H1 (cell line): Measurements from ENCODE around the gene AIG1. TPM values are rescaled to one million over a fixed set of nuclear protein-coding genes. Genes with fewer than 3 reads are reported as not detected.

Experiments
- CTCF ChIA-PET: fragments of 300-600 bp; sonication (Branson Sonifier 250); formaldehyde crosslinking; loops from one replicate; lab custom pipeline; 2021; ENCODE audit not compliant: partially characterized antibody; lab: Charles Lee
- POLR2A ChIA-PET: fragments of 300-600 bp; sonication (Branson Sonifier 250); formaldehyde crosslinking; loops from one replicate; lab custom pipeline; 2021; ENCODE audit warnings: inconsistent platforms; ENCODE audit not compliant: partially characterized antibody; lab: Charles Lee
- DNase-seq, 2 experiments: peaks; one replicate each; pipeline versions ENCODE4 v3.0.0 to v3.0.0-alpha.2; 2010 to 2022; ENCODE audit warnings: low spot score in 2 of 2, low read depth in 1 of 2, mixed read lengths in 1 of 2
- FAIRE-seq: peaks from 2 replicates; lab custom pipeline; 2011; peaks lifted over from hg19 to GRCh38; lab: Jason Lieb, UNC
- H2AFZ ChIP-seq: 2 replicates; pipeline ENCODE4 v1.8.1; 2012; ENCODE audit warnings: low read length, inconsistent platforms
- H2AK5ac ChIP-seq: 2 replicates; pipeline ENCODE4 v1.6.1; 2013; ENCODE audit warnings: low read depth, low read length
- H2BK120ac ChIP-seq: replicated peaks from 2 replicates; pipeline ENCODE3; 2013; ENCODE audit warnings: low read depth, low read length, inconsistent platforms
- H2BK12ac ChIP-seq: 2 replicates; pipeline ENCODE4 v1.6.1; 2013; ENCODE audit warnings: low read depth, low read length
- H2BK15ac ChIP-seq: 2 replicates; pipeline ENCODE4 v1.6.1; 2013; ENCODE audit warnings: low read length
- H2BK20ac ChIP-seq: 2 replicates; pipeline ENCODE4 v1.6.1; 2013; ENCODE audit warnings: low read length
- H2BK5ac ChIP-seq: 2 replicates; pipeline ENCODE4 v1.6.1; 2013; ENCODE audit warnings: low read depth, low read length
- H3K14ac ChIP-seq: 2 replicates; pipeline ENCODE4 v1.6.1; 2013; ENCODE audit warnings: inconsistent platforms; ENCODE audit not compliant: insufficient read length
- H3K18ac ChIP-seq: 2 replicates; pipeline ENCODE4 v1.6.1; 2013; ENCODE audit warnings: low read length; ENCODE audit errors: extremely low read depth
- H3K23ac ChIP-seq: 2 replicates; pipeline ENCODE4 v1.6.1; 2013; ENCODE audit warnings: inconsistent platforms; ENCODE audit not compliant: insufficient read length
- H3K23me2 ChIP-seq: 2 replicates; pipeline ENCODE4 v1.6.1; 2013; ENCODE audit warnings: low read depth, low read length
- H3K27ac ChIP-seq: 2 replicates; pipeline ENCODE4 v1.6.1; 2011; ENCODE audit warnings: low read depth, low read length, inconsistent platforms
- H3K27me3 ChIP-seq, 4 experiments: replicated peaks in 1 of 4; 1 replicate in 1 of 4; 2 replicates in 3 of 4; pipeline versions ENCODE4 v1.6.1 to v1.8.1; 2011 to 2013; ENCODE audit warnings: low read length in 3 of 4, mild to moderate bottlenecking in 3 of 4, inconsistent platforms in 2 of 4, mixed read lengths in 2 of 4, moderate library complexity in 1 of 4; ENCODE audit not compliant: control insufficient read depth in 3 of 4, insufficient read depth in 3 of 4; ENCODE audit errors: extremely low read depth in 1 of 4
- H3K36me3 ChIP-seq, 4 experiments: 2 replicates each; pipeline versions ENCODE4 v1.6.1 to v1.8.1; 2011 to 2013; ENCODE audit warnings: mild to moderate bottlenecking in 4 of 4, low read length in 3 of 4, moderate library complexity in 2 of 4, control low read depth in 1 of 4, inconsistent platforms in 1 of 4; ENCODE audit not compliant: insufficient read depth in 4 of 4, control insufficient read depth in 2 of 4
- H3K4ac ChIP-seq: replicated peaks from 2 replicates; pipeline ENCODE3; 2013; ENCODE audit warnings: low read length, low read depth, mixed read lengths, inconsistent platforms; ENCODE audit not compliant: insufficient read length
- H3K4me1 ChIP-seq, 4 experiments: replicated peaks in 1 of 4; 1 replicate in 1 of 4; 2 replicates in 3 of 4; pipeline versions ENCODE4 v1.6.1 to v1.8.1; 2011 to 2013; ENCODE audit warnings: low read length in 3 of 4, inconsistent platforms in 2 of 4, mixed read lengths in 1 of 4; ENCODE audit not compliant: insufficient read depth in 4 of 4, control insufficient read depth in 3 of 4
- H3K4me2 ChIP-seq, 2 experiments: 2 replicates each; pipeline versions ENCODE4 v1.6.1 to v1.8.1; 2011 to 2013; ENCODE audit warnings: low read depth in 2 of 2, low read length in 2 of 2, control low read depth in 1 of 2, inconsistent platforms in 1 of 2, mild to moderate bottlenecking in 1 of 2; ENCODE audit not compliant: insufficient read depth in 1 of 2
- H3K4me3 ChIP-seq, 4 experiments: fragments of 200-600, 300-600 bp in 1 of 4; sonication (generic), shearing (Covaris generic), sonication (Bioruptor Twin) in 1 of 4; 2 replicates each; pipeline versions ENCODE4 v1.5.1 to v1.8.1; 2011 to 2016; ENCODE audit warnings: low read length in 4 of 4, low read depth in 3 of 4, control low read depth in 2 of 4, inconsistent platforms in 2 of 4, mild to moderate bottlenecking in 2 of 4, mixed read lengths in 1 of 4, moderate library complexity in 1 of 4; ENCODE audit not compliant: insufficient read depth in 2 of 4; ENCODE audit errors: extremely low read depth in 1 of 4
- H3K56ac ChIP-seq: replicated peaks from 2 replicates; pipeline ENCODE3; 2013; ENCODE audit warnings: low read depth, mild to moderate bottlenecking, mixed read lengths, low read length, inconsistent platforms; ENCODE audit not compliant: insufficient read length
- H3K79me1 ChIP-seq: 2 replicates; pipeline ENCODE4 v1.6.1; 2013; ENCODE audit warnings: low read depth, low read length, control low read depth
- H3K79me2 ChIP-seq, 2 experiments: 2 replicates each; pipeline versions ENCODE4 v1.6.1 to v1.8.1; 2012 to 2013; ENCODE audit warnings: low read length in 2 of 2, mild to moderate bottlenecking in 2 of 2, inconsistent platforms in 1 of 2; ENCODE audit not compliant: insufficient read depth in 2 of 2, control insufficient read depth in 1 of 2
- H3K9ac ChIP-seq, 4 experiments: replicated peaks in 1 of 4; 1 replicate in 1 of 4; 2 replicates in 3 of 4; pipeline versions ENCODE4 v1.6.1 to v1.8.1; 2011 to 2013; ENCODE audit warnings: low read depth in 3 of 4, low read length in 3 of 4, control low read depth in 2 of 4, mild to moderate bottlenecking in 2 of 4, moderate library complexity in 2 of 4, inconsistent platforms in 1 of 4; ENCODE audit errors: extremely low read depth in 1 of 4
- H3K9me3 ChIP-seq, 2 experiments: 2 replicates each; pipeline versions ENCODE4 v1.6.1 to v1.8.1; 2012 to 2013; ENCODE audit warnings: mild to moderate bottlenecking in 2 of 2, moderate library complexity in 2 of 2, control low read depth in 1 of 2, inconsistent platforms in 1 of 2, low read depth in 1 of 2, low read length in 1 of 2, mixed read lengths in 1 of 2; ENCODE audit not compliant: insufficient read depth in 2 of 2
- H4K20me1 ChIP-seq, 2 experiments: replicated peaks in 1 of 2; 2 replicates each; pipeline versions ENCODE3 to v1.8.1; 2011 to 2013; ENCODE audit warnings: inconsistent platforms in 2 of 2, low read length in 2 of 2, mild to moderate bottlenecking in 1 of 2; ENCODE audit not compliant: insufficient read depth in 2 of 2, control insufficient read depth in 1 of 2
- H4K5ac ChIP-seq: 2 replicates; pipeline ENCODE4 v1.6.1; 2013; ENCODE audit warnings: low read length, low read depth, mixed read lengths, inconsistent platforms; ENCODE audit not compliant: insufficient read length
- H4K8ac ChIP-seq: 2 replicates; pipeline ENCODE4 v1.8.0; 2013; ENCODE audit warnings: mild to moderate bottlenecking, moderate library complexity, low read length, inconsistent platforms; ENCODE audit not compliant: insufficient read depth; ENCODE audit errors: extremely low read depth
- H4K91ac ChIP-seq: replicated peaks from 2 replicates; pipeline ENCODE3; 2013; ENCODE audit warnings: low read length, mixed read lengths, inconsistent platforms; ENCODE audit not compliant: insufficient read length
- BACH1 ChIP-seq: IDR thresholded peaks from 2 replicates; pipeline ENCODE4 v1.6.1; 2012; ENCODE audit warnings: low read length, improper control_type of control experiment
- BCL11A ChIP-seq, 2 experiments: IDR thresholded peaks; one replicate each; pipeline ENCODE4 v1.6.1; 2011; ENCODE audit warnings: low read depth in 2 of 2, low read length in 2 of 2, mild to moderate bottlenecking in 2 of 2
- BRCA1 ChIP-seq: IDR thresholded peaks from 2 replicates; pipeline ENCODE4 v1.6.1; 2012; ENCODE audit warnings: low read depth, low read length, improper control_type of control experiment
- CBX5 ChIP-seq: fragments of 300-800, 300-1000 bp; sonication (generic); IDR thresholded peaks from 2 replicates; pipeline ENCODE4 v1.7.1; 2016; ENCODE audit warnings: antibody characterized with exemption, low read length, low read depth
- GTF2F1 ChIP-seq: IDR thresholded peaks from 2 replicates; pipeline ENCODE4 v1.6.1; 2012; ENCODE audit warnings: low read depth, low read length, improper control_type of control experiment, borderline replicate concordance
- KDM4A ChIP-seq: IDR thresholded peaks from one replicate; pipeline ENCODE4 v1.7.1; 2012; ENCODE audit warnings: low read depth, mild to moderate bottlenecking, moderate library complexity, low read length, inconsistent platforms; ENCODE audit not compliant: severe bottlenecking
- PHF8 ChIP-seq: fragments of 200-600 bp; sonication (generic); conservative IDR thresholded peaks from 2 replicates; pipeline ENCODE4 v1.7.1; 2012; ENCODE audit warnings: low read depth, mild to moderate bottlenecking, inconsistent platforms, low read length, moderate library complexity
- POLR2A ChIP-seq, 2 experiments: IDR thresholded peaks; 1 replicate in 1 of 2; 2 replicates in 1 of 2; pipeline ENCODE4 v1.6.1; 2011; ENCODE audit warnings: low read depth in 2 of 2, low read length in 2 of 2, mild to moderate bottlenecking in 2 of 2; ENCODE audit errors: control extremely low read depth in 1 of 2
- POLR2AphosphoS5 ChIP-seq: IDR thresholded peaks from 2 replicates; pipeline ENCODE4 v1.6.1; 2011; ENCODE audit warnings: low read depth, low read length
- RFX5 ChIP-seq: IDR thresholded peaks from 2 replicates; pipeline ENCODE4 v1.6.1; 2011; ENCODE audit warnings: low read depth, low read length, improper control_type of control experiment, borderline replicate concordance
- SIRT6 ChIP-seq: IDR thresholded peaks from one replicate; pipeline ENCODE4 v1.7.1; 2012; ENCODE audit warnings: low read length, inconsistent platforms
- SP2 ChIP-seq: IDR thresholded peaks from 2 replicates; pipeline ENCODE4 v1.6.1; 2012; ENCODE audit warnings: mild to moderate bottlenecking, low read length, inconsistent platforms
- TAF7 ChIP-seq: optimal IDR thresholded peaks from 2 replicates; pipeline ENCODE3; 2011; ENCODE audit warnings: low read depth, mild to moderate bottlenecking, inconsistent platforms, low read length, moderate library complexity, borderline replicate concordance
- TCF12 ChIP-seq: IDR thresholded peaks from 2 replicates; pipeline ENCODE4 v1.6.1; 2011; ENCODE audit warnings: low read depth, mild to moderate bottlenecking, low read length
- WGBS, 2 experiments: shearing (Covaris generic) in 1 of 2; methylation state at CpG; one replicate each; pipeline versions ENCODE4 v1.1.6 to v1.1.7; 2013 to 2015; ENCODE audit warnings: low lambda C conversion rate in 2 of 2, mixed read lengths in 2 of 2, inconsistent platforms in 1 of 2, low coverage in 1 of 2, missing lambda C conversion rate in 1 of 2; ENCODE audit not compliant: insufficient replicate concordance in 2 of 2, insufficient coverage in 1 of 2, insufficient read length in 1 of 2; ENCODE audit errors: extremely low coverage in 1 of 2, missing lambda C conversion rate in 1 of 2; 5-methylcytosine and 5-hydroxymethylcytosine counted together
- polyA plus RNA-seq, 7 experiments: library from polyadenylated mRNA; depleted of rRNA in 3 of 7; stranded (reverse) in 5 of 7; unstranded in 2 of 7; fragments of >200 nt in 5 of 7; fragments of 200-250 nt in 2 of 7; gene quantifications; 1 replicate in 5 of 7; 2 replicates in 1 of 7; 4 replicates in 1 of 7; pipeline versions ENCODE4 v1.2.1 to v1.2.3, GENCODE V29; 2011 to 2013; ENCODE audit warnings: missing spikeins in 2 of 7, mixed read lengths in 2 of 7
- total RNA-seq: library from RNA; stranded (reverse); fragmentation: NEBNext Ultra II Directional; extraction: Animal tissue kit (Norgen Biotek cat#: 25700); gene quantifications from 2 replicates; pipeline ENCODE4 v1.2.1, GENCODE V29; 2021
- TF ChIP-seq, protein P1 (sequence below): IDR thresholded peaks from 2 replicates; pipeline ENCODE4 v1.6.1; 2012; ENCODE audit warnings: low read length, inconsistent platforms

Gene AIG1
- total and polyA plus RNA-seq, 2 of the 8 experiments (the other 6 are each of a cell fraction or from before 2014, with no cell fraction given) = 56.6 to 58.4 TPM

DNA sequence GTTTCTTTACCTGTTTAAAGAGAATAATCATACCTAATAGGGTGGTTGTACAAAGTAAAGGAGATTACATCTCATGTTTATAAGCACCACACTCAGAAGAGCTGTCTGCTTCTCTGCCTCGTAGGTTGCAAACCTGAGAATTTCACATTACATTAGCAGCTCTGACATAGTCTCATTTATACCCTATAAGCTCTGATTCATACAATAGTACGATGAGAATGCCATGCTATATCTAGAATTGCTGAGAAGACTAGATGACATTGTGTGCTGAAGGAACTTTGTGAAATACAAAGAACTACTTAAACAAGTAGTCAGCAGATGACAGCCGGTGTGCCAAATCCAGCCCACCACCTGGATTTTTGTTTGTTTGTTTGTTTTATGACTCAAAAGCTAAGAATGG, 268.6 kb downstream of the AIG1 start:
- H3K56ac ChIP-seq = no peak overlapping the region
- CTCF ChIA-PET = interaction anchor here (1.5 to 1.8 kb wide), 2 partner anchors 8 to 61 kb away, joined by 3 to 5 read pairs; no protein-coding TSS in a partner anchor
- H3K23ac ChIP-seq = no peak overlapping the region
- H3K27ac ChIP-seq = no peak overlapping the region
- H3K36me3 ChIP-seq = no peaks in the 10 kb centered on the region; a peak in 1 of 8 replicates
- no peak overlapping the region for H4K5ac ChIP-seq
- H3K18ac ChIP-seq = no peak overlapping the region
- no peaks in the 10 kb centered on the region for H3K79me1 ChIP-seq
- DNase-seq = no peak
- H3K79me2 ChIP-seq = no peaks in the 10 kb centered on the region
- H4K20me1 ChIP-seq = no peaks in the 10 kb centered on the region
- no peak overlapping the region for H2BK15ac ChIP-seq
- no peak overlapping the region for H2BK12ac ChIP-seq
- no peak overlapping the region for H2BK5ac ChIP-seq
- no peak for FAIRE-seq
- H2BK20ac ChIP-seq = no peak overlapping the region
- no peak overlapping the region for H2BK120ac ChIP-seq
- 93% methylated on average over 3 of the region's 3 CpGs; no CpG with 5 or more reads in 1 of the 2 experiments for WGBS, 2 experiments
- H3K23me2 ChIP-seq = no peaks in the 10 kb centered on the region
- no peaks in the 10 kb centered on the region for H3K4me1 ChIP-seq
- no peak overlapping the region for H4K8ac ChIP-seq
- H3K27me3 ChIP-seq = no peaks in the 10 kb centered on the region
- H3K4me2 ChIP-seq = no peak overlapping the region
- no peak overlapping the region for H3K14ac ChIP-seq
- no peak overlapping the region for H3K4ac ChIP-seq
- H2AK5ac ChIP-seq = no peak overlapping the region
- H3K4me3 ChIP-seq = no peak overlapping the region
- no peak overlapping the region for H4K91ac ChIP-seq
- no peak overlapping the region for H2AFZ ChIP-seq
- no peak overlapping the region for H3K9ac ChIP-seq
- POLR2A ChIA-PET = no interaction called here
- H3K9me3 ChIP-seq = no peaks in the 10 kb centered on the region
- TF ChIP-seq RFX5 (no peak), CBX5 (no peak), SIRT6 (no peak), BCL11A (IDR thresholded peaks at IDR 0.05; ENCODE audit: low read depth in 2 of 2, low read length in 2 of 2) (no peak), POLR2AphosphoS5 (no peak), TCF12 (no peak), GTF2F1 (no peak), BRCA1 (no peak), BACH1 (no peak), KDM4A (no peak), POLR2A (IDR thresholded peaks at IDR 0.05; ENCODE audit: control extremely low read depth in 1 of 2, low read depth in 2 of 2, low read length in 2 of 2) (no peak), SP2 (no peak), TAF7 (no peak), PHF8 (no peak)
- TF ChIP-seq, protein P1, sequence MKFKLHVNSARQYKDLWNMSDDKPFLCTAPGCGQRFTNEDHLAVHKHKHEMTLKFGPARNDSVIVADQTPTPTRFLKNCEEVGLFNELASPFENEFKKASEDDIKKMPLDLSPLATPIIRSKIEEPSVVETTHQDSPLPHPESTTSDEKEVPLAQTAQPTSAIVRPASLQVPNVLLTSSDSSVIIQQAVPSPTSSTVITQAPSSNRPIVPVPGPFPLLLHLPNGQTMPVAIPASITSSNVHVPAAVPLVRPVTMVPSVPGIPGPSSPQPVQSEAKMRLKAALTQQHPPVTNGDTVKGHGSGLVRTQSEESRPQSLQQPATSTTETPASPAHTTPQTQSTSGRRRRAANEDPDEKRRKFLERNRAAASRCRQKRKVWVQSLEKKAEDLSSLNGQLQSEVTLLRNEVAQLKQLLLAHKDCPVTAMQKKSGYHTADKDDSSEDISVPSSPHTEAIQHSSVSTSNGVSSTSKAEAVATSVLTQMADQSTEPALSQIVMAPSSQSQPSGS = no peak
